GM21717 (cell line): ENCODE measurements around the gene TUBE1.
"Not testable (repeated sequence)": the region's sequence is repeated elsewhere in the genome, so short reads cannot be mapped to it uniquely, and the experiment has no call there.

Source experiments
- ATAC-seq: cut with Tn5 transposase; IDR thresholded peaks from one replicate; pipeline ENCODE4 v1.9.1; 2021; ENCODE audit warnings: mild to moderate bottlenecking, moderate library complexity; ENCODE audit not compliant: unreplicated experiment

The TUBE1 gene

GRCh38 chr6:112065426-112065986 lies 21.8 kb downstream of the TUBE1 start:
- ATAC-seq: no peak

GRCh38 chr6:112062966-112063365 lies 24.3 kb downstream of the TUBE1 start:
- no peak for ATAC-seq

- ATAC-seq: no peak
Observed at GRCh38 chr6:112061605-112062004, 25.7 kb downstream of the TUBE1 start.

- no peak for ATAC-seq
Observed at GRCh38 chr6:112058243-112059032, 28.8 kb downstream of the TUBE1 start.

GRCh38 chr6:112054555-112055190 lies 32.6 kb downstream of the TUBE1 start:
- no peak for ATAC-seq

GRCh38 chr6:112054001-112054400 lies 33.3 kb downstream of the TUBE1 start, which contains the start of gene CCN6:
Gene CCN6, plus strand, starts transcription at chr6:112054104. Its CDS starts 254 bp downstream, at chr6:112054358.
- no peak for ATAC-seq

GRCh38 chr6:112051251-112051740 lies 36.0 kb downstream of the TUBE1 start:
- not testable (repeated sequence) for ATAC-seq

- no peak for ATAC-seq
Observed at GRCh38 chr6:112050429-112050828, 36.9 kb downstream of the TUBE1 start.

GRCh38 chr6:112049996-112050395 lies 37.3 kb downstream of the TUBE1 start:
- ATAC-seq: no peak

- no peak for ATAC-seq
Observed at GRCh38 chr6:112049026-112049799, 38.1 kb downstream of the TUBE1 start.

GRCh38 chr6:112047523-112047922 lies 39.8 kb downstream of the TUBE1 start:
- ATAC-seq: not testable (repeated sequence)

GRCh38 chr6:112044856-112045255 lies 42.4 kb downstream of the TUBE1 start:
- ATAC-seq: no peak

GRCh38 chr6:112044196-112044595 lies 43.1 kb downstream of the TUBE1 start:
- ATAC-seq: no peak

GRCh38 chr6:112043032-112044007 lies 44.0 kb downstream of the TUBE1 start:
- ATAC-seq: peak; percentile 92

GRCh38 chr6:112041535-112041934 lies 45.7 kb downstream of the TUBE1 start:
- no peak for ATAC-seq

- ATAC-seq: no peak
Observed at GRCh38 chr6:112040956-112041355, 46.3 kb downstream of the TUBE1 start.

GRCh38 chr6:112039431-112039770 lies 47.9 kb downstream of the TUBE1 start:
- ATAC-seq: no peak

GRCh38 chr6:112038756-112039430 lies 48.4 kb downstream of the TUBE1 start:
- ATAC-seq: no peak

- no peak for ATAC-seq
Observed at GRCh38 chr6:112038268-112038667, 49.0 kb downstream of the TUBE1 start.
